Lower lobe of right lung (tissue), 2 donors: Measurements from ENCODE around the gene TBC1D14. TPM values are rescaled to one million over a fixed set of nuclear protein-coding genes. Genes with fewer than 3 reads are reported as not detected.

Experiments used
- ATAC-seq, 2 donors: fragments of 200-7000 bp; cut with Tn5 transposase; one replicate each; pipeline ENCODE4 v1.9.1; 2020 to 2022; ENCODE audit warnings: mild to moderate bottlenecking in 2 of 2, moderate library complexity in 2 of 2
- DNase-seq: peaks from one replicate; pipeline ENCODE4 v3.0.0-alpha.2; 2020
- H3K27ac ChIP-seq: fragments of 200-600 bp; one replicate; pipeline ENCODE4 v1.8.0; 2022
- H3K27me3 ChIP-seq: fragments of 200-600 bp; one replicate; pipeline ENCODE4 v1.8.0; 2022; ENCODE audit warnings: low read depth
- H3K36me3 ChIP-seq: fragments of 200-600 bp; one replicate; pipeline ENCODE4 v1.8.0; 2022; ENCODE audit warnings: mild to moderate bottlenecking
- H3K4me1 ChIP-seq: fragments of 200-600 bp; one replicate; pipeline ENCODE4 v1.8.0; 2022
- H3K4me3 ChIP-seq: fragments of 200-600 bp; one replicate; pipeline ENCODE4 v1.8.0; 2022; ENCODE audit warnings: mild to moderate bottlenecking
- H3K9me3 ChIP-seq: fragments of 200-600 bp; one replicate; pipeline ENCODE4 v1.8.0; 2022
- intact Hi-C: fragments of 100-400 bp; cut with DNase I; formaldehyde crosslinking; loops from one replicate; pipeline ENCODE4 v1.11.0; 2022
- total RNA-seq: library from RNA; stranded (reverse); fragmentation: NEBNext Ultra II Directional; extraction: Animal tissue kit (Norgen Biotek cat#: 25700); gene quantifications from one replicate; pipeline ENCODE4 v1.2.1, GENCODE V29; 2021
- TF ChIP-seq, protein P1 (sequence below): fragments of 200-600 bp; IDR thresholded peaks from one replicate; pipeline ENCODE4 v1.8.0; 2022; ENCODE audit warnings: antibody characterized with exemption, mild to moderate bottlenecking
- donor health status: DM: no; HTN: yes; CAD: no; lungs with severe emphysema.

The TBC1D14 gene
- total RNA-seq, 1 donor from 2014 or later = 60.7 TPM

DNA sequence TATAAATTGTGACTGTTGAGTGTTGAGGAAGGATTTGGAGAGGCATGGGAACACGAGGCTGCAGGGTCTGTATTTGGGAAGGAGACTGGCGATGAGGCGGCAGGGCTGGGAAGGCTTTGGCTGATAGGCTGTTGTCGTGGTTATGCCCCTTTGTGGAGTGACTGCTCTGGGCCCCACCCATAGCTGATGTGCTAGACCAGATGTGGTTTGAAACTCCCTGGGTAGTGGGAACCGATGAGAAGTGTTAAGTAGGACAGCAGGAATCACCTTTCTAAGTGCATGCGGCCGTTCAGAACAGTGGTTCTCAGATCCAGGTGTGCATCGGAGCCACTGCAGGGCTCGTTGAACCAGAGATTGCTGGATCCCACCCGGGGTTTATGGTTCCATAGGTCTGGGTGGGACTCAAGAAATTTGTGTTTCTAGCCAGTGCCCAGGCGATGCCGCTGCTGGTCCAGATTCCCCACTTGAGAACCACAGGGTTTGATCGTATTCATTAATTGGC is 42.3 kb downstream of the TBC1D14 start:
- DNase-seq = no peak
- no peak overlapping the region for H3K27ac ChIP-seq

DNA sequence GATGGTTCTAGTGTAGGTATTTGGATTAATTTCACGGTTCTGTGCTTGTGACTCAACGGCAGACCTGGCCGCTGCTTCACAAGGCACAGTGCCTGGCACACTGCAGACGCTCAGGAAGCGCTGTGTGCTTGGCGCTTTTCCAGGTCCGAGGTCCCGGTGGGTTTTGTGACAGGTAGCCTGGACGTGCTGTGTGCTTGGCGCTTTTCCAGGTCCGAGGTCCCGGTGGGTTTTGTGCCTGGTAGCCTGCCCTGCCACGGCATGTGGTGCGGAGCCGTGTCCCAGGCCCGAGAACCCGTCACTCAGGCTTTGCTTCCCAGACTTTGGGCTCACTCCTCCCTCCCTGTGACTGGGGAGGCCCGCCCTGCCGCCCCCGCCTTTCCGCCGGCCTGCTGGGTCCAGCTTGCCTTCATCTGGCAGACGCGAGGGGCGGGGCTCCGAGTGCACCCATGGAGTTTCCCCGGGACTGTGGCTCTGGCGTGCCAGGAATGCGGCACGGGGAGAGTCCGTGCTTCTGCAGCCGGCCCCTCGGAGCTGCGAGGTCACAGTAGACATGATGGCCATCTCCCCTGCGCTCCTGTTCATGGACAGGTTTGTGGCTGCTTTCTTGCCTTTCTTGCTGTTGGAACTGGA is 44.2 kb downstream of the TBC1D14 start:
- Histone ChIP-seq H3K27me3 (no peaks in the 10 kb centered on the region), H3K4me3 (peak overlapping the region; percentile 23), H3K4me1 (peaks cover 28% of the 10 kb centered on the region), H3K9me3 (no peaks in the 10 kb centered on the region), H3K36me3 (no peaks in the 10 kb centered on the region), H3K27ac (peak overlapping the region; percentile 68)
- intact Hi-C loops = no loop called here
- ATAC-seq = peak; percentile 41 to 66
- peak; percentile 75 for DNase-seq
- TF ChIP-seq, protein P1, sequence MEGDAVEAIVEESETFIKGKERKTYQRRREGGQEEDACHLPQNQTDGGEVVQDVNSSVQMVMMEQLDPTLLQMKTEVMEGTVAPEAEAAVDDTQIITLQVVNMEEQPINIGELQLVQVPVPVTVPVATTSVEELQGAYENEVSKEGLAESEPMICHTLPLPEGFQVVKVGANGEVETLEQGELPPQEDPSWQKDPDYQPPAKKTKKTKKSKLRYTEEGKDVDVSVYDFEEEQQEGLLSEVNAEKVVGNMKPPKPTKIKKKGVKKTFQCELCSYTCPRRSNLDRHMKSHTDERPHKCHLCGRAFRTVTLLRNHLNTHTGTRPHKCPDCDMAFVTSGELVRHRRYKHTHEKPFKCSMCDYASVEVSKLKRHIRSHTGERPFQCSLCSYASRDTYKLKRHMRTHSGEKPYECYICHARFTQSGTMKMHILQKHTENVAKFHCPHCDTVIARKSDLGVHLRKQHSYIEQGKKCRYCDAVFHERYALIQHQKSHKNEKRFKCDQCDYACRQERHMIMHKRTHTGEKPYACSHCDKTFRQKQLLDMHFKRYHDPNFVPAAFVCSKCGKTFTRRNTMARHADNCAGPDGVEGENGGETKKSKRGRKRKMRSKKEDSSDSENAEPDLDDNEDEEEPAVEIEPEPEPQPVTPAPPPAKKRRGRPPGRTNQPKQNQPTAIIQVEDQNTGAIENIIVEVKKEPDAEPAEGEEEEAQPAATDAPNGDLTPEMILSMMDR = no peak

More for the DNA sequence above, 42.3 kb downstream of the TBC1D14 start:
- Histone ChIP-seq H3K27me3 (no peaks in the 10 kb centered on the region), H3K4me1 (peaks cover 22% of the 10 kb centered on the region), H3K9me3 (no peaks in the 10 kb centered on the region), H3K4me3 (no peak overlapping the region), H3K36me3 (no peaks in the 10 kb centered on the region)
- TF ChIP-seq, protein P1 = no peak
- ATAC-seq = no peak
- intact Hi-C loops = no loop called here

DNA sequence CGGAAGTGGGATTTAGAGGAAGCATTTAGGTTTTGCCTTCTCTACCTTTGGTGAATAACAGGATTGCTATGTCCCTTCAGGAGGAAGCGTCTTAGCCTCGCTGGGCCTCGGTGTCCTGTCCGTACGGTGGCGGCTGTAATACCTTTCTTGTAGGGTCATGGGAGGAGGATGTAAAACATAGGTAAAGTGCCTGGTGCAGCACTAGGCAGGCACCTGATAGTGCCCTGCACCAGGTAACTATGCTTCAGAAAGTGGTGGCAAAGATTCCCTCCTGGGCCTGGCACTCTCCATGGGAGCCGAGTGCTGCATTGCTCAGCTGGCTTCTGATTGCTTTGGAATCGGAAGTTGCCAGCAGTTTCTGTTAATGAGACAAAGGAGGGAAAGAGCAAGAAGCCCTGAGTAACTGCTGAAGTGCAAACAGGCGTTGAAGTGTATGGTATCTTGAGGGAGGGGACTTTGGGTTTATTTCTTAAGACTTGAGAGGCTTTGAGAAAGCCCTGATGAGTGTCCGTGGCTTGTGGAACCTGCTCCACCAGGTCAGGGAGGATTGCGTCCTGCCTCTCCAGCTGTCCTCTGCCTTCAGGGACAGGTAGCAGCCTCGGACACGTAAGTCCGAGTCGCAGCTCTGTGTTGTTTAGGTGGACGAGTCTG is 45.8 kb downstream of the TBC1D14 start:
- intact Hi-C loops = no loop called here
- H3K27me3 ChIP-seq = no peaks in the 10 kb centered on the region
- peak; percentile 81 for DNase-seq
- H3K36me3 ChIP-seq = no peaks in the 10 kb centered on the region
- peak; percentile 85 to 91 for ATAC-seq
- TF ChIP-seq, protein P1 = no peak
- H3K9me3 ChIP-seq = no peaks in the 10 kb centered on the region
- no peak overlapping the region for H3K4me3 ChIP-seq
- peaks cover 28% of the 10 kb centered on the region for H3K4me1 ChIP-seq
- peak overlapping the region; percentile 68 for H3K27ac ChIP-seq

DNA sequence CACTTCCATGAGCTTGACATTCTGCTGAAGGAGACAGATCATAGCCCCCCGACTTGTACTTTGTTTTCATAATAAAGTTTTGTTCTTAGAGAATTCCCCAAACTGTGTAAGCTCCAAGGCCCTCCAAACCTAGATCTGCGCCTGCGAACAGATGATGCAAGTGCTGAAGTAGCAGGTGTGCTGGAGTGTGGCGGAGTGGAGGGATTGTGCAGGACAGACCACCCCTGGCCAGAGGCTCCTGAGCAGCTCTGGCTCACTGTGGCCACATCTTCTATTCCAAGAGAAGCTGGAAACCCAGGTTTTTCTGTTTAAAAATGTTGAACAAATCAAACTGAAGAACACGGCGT is 46.4 kb downstream of the TBC1D14 start:
- Histone ChIP-seq H3K27me3 (no peaks in the 10 kb centered on the region), H3K4me3 (no peak overlapping the region), H3K27ac (peak overlapping the region; percentile 68), H3K36me3 (no peaks in the 10 kb centered on the region), H3K9me3 (no peaks in the 10 kb centered on the region), H3K4me1 (peaks cover 28% of the 10 kb centered on the region)
- DNase-seq = no peak
- TF ChIP-seq, protein P1 = no peak
- ATAC-seq = peak; percentile 46 to 50
- intact Hi-C loops = no loop called here

DNA sequence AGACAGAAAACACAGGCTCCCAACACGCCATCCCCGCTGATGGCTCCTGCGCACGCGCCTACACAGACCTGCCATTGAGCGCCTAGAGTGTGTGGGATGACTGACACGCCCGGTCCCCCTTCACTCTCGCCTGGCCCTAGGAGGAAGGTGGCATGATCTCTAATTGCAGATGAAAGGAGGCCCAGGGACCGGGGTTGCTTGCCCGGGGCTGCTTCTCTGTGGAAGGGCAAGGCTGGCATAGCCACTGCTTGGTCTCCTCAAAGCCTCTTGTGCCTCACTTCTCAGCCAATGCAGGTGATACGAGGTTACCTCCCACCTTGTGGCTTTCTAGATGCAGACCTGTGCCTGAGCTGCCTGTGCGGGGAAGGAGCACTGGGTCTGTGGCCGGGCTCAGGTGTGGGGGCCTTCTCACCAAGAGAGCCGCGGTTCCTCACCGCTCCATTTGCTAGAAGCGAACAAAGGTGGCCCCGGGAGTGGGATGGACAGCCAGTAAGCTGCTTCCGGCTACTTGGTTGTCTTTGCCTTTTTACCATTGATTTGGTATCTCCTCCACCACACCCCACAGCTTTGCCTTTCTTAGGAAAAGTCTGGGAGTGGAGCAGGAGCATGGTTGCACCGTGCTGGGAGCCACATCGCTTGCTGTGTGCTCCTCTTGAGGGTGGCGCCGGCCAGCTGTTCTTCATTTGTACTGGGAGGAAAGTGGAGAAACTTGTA is 47.0 kb downstream of the TBC1D14 start:
- ATAC-seq (no peak), DNase-seq (no peak)
- Histone ChIP-seq H3K27ac (peak overlapping the region; percentile 68), H3K4me1 (peaks cover 28% of the 10 kb centered on the region), H3K4me3 (no peak overlapping the region), H3K27me3 (no peaks in the 10 kb centered on the region), H3K9me3 (no peaks in the 10 kb centered on the region), H3K36me3 (no peaks in the 10 kb centered on the region)
- TF ChIP-seq, protein P1 = no peak
- intact Hi-C loops = no loop called here
